NCI-H1417 (cell line): ENCODE measurements around the gene WDR1.

Experiments used
- DNase-seq, 3 experiments: peaks; one replicate each; lab custom pipeline; 2025; lab: John Stamatoyannopoulos, UW

Gene WDR1

DNA sequence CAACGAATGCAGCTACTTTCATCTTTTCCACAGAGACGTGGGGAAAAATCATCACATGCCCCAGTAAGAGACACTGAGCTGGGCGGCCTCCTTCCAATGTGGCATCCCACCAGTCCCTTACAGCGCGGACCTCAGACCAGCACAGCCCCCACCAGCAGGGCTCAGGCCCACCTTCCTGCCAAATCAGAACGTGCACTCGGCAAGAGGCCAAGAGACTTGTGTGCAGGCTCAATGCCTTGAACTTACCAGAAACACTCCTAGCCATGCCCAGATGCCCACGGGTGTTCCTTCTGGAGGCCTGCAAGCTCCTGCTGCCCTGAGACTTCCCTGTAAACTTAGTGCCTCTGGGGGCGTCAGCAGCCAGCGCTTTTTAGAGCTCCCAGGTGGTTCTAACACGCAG lies 31.2 kb downstream of the WDR1 start:
- DNase-seq = no peak

DNA sequence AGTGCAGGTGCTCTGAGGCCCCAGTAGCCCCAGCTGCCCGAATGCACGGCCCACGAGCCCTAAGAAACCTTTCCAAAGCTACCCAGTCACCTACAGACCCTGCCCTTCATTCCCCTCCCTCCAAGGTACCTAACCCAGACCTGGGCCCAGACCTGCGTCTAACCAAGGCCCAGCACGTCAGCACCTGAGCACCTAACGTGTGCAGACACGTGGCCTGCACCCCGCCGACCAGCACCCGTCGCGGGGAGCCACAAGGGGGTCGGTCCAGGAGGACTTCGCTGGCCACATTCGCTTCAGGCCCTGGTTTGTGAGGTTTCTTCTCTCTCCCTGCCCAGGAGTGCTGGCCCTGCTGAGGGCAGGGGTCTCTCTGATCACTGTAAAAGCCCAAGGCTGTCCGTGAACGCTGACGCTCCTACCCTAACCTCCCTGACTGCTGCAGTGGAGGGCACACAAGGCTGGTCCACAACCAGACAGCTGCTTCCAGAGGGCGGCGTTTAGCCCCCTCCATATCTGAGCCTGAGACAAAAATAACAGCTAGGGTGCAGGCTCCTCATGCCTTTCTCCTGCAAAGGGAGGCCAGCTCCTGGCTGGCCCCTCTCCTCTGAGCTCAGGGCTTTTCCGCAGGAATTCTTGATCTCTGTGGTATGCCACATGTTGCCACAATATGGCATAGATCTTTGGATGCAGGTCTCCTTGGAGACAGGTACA lies 31.8 kb downstream of the WDR1 start:
- DNase-seq = no peak

DNA sequence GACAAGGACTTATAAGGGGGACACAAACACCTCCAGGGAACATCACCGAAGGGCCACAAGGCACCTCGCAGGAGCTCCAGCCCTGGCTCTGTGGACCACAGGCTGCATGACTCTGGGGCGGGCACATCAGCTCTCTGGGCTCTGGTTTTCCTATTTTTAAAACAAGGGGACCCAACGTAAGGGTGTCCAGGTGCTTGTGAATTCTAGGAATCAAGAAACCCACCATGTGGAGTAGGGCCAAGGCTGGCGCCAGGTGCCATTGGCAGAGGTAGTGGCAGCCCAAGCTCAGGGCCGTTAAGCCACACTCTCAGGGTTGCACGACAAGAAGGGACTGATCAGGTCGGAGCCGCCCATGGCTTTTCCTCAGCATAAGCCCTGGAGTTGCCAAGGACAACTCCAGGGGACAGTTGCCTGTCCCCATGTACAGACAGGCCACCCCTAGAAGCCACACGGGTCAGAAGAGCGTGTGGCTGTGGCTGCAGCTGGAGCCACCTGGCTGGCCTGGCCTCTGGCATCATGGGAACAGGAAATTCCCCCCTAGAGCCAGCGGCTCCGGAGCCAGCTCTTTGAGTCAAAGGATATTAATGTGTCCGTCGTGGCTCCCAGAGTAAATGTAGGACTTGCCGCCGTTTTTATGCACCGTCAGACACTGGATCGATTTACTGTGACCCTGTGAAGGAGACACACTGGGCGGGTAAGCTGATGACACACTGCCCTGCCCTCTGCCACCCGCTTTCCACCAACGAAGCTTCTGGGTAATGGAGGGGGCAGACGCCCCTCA lies 32.5 kb downstream of the WDR1 start:
- no peak for DNase-seq

DNA sequence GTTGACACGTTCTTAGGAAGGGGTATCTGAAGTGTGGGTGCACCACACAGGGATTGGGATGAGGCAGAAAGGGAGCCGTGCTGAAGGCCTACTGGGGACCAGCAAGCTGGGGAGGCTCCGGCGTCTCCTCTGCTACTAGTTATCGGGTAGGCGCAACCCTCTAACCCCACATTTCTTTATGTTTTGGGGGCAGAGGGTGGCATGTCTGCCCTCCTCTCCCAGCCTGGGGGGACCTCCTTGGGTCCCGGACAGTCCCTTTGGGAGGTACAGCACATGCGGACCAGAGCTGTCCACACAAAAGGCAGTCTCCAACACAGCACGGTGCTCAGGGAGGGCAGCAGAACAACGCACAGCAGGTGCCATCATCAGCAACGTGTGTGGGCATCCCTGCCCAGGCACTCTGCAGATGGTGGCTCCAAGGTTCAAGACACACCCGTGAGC lies 33.2 kb downstream of the WDR1 start:
- no peak for DNase-seq

DNA sequence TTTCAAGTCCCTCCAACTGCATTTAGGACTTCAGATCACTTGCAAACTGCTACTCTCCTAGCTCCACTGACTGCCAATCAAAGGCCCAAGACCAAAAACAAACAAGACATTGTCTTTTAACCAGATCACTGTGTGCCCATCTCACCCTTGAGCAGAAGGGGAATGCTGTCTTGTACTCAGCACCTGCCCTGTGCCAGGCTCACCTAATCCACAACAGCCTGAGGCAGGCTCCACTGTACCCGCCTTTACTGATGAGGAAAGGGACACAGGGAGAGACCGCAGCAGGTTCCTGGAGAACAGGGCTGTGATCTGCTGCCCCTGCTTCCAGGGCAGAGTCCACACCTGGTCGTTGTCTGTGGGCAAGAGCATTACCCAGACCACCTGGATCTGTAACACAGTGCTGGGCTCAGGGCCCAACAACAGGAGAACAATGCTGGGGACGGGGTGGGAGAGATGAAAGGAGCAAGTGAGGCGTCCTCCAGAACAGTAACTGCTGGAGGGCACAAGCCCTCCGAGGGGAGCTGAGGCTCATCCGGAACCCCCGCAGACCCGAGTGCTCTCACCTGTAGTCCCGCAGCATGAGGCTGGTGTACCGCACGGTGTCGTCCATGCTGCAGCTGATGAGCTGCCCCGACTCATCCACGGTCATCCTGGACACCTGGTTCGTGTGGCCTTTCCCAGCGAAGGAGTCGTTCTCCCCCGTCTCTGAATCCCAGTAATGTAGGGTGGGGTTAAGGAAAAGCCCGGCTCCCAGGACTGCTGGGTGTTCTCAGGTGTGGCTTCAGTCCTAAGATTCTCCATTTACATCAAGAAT lies 33.9 kb downstream of the WDR1 start:
- DNase-seq = no peak

DNA sequence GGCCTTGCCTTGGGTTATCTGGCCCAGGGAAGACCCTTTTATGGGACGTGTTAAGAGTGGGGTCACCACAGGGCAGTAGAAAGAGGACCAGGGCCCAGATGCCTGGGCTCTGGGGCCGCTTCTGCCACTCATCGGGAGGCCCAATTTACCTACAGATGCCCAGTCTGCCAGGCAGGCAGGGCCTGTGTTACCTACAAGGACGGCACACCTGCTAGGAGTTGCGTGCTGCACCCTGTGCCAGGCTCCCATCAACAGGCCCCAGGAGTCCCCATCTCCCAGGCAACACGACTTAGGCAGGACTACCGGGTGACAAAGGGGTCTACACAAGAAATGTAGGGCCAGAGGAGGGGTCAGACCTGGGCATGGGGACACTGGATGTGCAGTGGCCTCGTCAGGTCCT lies 34.6 kb downstream of the WDR1 start:
- DNase-seq = no peak

DNA sequence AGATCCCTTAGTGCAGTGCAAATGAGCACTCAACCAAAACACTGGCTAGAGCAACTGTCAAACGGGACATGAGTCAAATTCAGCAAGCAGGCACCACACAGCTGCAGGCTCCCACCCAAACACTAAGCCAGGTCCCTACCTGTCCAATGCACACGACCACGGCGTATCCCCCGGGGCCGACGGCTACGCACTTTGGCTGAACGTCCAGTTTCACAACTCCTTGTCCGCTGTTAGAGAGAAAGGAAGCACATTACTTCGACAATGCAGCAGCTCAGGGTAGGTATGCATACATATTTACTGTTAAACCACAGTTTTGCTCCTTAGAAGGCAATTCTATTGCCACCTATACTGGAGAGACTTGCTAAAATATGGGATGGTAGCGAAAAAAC lies 35.4 kb downstream of the WDR1 start:
- DNase-seq = no peak

DNA sequence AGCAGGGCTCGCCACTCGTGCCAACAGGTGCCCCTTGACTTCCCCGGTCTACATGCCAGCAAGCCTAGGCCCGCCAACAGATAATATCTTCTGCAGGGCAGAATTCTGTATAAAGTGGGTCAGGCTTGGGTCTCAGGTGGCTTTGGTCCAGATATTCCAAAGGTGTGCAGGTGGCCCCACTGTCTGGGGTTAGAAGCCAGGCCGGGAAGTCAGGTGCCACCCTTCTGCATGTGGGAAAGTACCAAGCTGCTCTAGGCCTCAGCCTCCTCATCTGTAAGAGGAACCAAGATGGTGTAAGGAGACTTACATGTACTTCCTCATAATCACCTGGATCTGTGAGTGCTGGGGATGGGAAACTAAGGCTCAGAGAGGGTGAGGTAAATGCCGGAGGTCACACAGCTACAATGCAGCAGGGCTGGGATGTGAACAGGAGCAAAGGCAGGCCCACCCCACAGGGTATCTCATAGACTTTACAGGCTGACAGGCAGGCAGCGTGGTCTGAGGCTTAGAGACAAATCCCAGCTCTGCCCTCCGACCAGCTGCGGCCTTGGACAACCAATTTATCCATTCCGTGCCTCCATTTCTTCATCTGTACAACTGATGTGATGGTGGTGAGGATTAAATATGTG lies 35.9 kb downstream of the WDR1 start:
- no peak for DNase-seq

DNA sequence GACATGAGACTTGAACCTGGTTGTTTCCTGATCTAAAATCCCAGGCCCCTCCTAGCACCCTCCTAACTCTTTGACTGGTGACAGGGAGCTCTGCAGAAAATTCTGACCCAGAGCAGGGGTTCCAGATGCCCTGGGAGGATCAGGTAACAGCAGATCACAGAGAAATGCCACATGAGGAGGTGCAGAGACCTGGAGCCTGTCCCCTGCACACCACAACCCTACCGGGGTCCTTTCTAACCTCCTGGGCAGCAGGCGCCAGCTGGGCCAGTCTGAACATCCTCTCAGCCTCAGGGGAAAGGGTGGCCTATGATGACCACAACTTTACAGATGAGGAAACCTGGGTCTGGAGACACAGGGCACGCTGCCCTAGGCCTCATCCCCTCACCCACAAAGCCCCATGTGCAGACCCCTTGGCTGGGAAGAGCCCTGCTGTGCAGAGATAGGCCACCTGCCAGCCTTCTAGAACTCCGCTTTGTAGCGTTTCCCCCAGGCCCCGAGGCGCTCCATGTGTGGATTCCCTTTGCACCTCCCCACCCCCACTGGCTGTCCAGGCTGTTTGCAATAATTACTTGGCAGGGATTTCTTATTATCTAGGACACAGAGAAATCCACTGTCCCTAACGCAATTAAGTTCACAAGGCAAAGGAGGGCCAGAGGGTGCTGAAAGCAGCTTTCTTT lies 36.5 kb downstream of the WDR1 start:
- DNase-seq = no peak

DNA sequence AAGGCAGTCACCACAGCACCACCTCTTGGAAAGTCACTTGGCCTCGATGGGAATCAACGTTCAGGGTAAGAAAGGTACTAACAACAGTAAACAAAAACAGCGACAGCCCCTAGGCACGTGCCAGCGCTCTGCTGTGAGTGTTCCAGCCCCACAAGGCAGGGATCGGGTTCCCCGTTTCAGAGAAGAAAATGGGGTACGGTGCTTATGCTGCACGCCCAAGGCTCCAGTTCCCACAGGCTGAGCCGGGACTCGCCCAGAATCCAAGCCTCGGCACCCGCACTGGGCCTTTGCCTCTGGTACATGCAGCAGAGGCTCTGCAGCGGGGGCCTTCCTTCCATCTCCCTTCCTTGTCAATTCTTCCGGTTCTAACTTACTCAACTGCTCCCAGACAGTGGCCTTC lies 37.3 kb downstream of the WDR1 start:
- no peak for DNase-seq

DNA sequence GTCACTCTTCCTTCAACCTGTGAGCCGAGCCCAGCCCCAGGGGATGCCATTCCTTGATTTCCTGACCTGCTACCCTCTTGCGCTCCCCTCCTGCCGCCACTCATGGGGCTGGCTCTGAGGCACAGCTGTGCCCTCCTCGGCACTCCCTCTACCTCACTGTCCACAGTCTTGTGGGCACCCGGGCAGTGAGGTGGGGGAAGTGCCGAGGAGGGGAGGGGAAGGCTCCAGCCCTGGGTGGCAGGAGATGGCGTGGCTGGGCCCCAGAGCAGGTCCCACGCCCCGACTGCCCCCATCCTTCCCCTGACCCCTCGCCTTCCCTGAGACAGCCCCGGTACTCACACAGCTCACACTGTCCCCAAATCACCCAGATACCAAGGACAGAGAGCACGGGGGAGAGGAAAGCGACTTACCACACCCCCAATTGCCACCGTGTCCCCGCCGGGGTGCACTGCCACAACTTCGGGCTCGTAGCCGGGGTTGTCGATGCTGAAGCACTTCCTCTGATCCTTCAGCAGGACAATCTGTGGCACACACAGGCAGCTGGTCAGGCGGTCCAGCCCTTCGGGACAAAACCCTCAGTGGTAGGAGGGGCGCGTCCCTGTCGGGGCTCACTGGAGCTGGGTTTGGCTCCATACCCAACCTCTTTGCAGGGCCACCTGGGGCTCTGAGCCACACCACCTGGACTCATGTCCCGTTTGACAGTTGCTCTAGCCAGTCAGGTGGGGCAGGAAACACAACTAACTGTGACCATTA lies 37.9 kb downstream of the WDR1 start:
- no peak for DNase-seq

DNA sequence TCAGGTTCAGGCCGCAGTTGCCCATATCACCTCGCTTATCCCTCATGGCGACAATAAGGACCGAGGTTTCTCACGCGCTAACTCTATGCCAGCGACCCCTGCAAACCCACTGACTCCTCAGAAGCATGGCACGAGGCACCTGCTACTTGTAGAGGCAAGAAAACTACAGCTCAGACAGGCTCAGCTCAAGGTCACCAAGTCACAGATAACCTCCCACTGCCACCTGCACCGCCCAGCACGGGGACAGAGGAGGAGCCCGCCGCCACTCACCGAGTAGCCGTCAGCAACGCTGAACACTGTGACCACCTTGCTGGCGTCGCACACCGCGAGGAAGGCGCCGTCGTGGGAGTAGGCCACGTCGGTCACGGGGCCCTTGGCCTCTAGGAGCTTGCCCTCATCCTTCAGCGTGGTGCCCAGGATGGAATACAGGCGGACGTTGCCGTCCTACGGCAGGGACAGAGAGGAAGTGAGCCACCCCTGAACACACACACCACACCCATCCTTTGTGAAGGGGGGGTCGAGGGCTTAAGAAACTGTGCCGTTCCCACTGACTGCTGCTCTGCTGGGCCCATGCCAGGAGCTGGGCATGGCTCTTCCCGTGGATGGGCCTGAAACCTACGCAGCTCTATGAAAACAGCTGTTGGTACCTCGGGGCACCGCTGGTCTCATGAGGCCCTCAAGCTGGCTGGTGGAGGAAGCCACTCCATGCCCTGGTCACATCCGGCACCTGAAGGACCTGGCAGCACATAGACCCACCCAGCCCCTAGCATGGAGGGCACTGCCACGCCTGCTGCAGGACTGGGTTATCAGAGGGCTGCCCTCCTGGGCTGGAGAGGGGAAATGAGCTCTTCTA lies 38.9 kb downstream of the WDR1 start:
- no peak for DNase-seq

DNA sequence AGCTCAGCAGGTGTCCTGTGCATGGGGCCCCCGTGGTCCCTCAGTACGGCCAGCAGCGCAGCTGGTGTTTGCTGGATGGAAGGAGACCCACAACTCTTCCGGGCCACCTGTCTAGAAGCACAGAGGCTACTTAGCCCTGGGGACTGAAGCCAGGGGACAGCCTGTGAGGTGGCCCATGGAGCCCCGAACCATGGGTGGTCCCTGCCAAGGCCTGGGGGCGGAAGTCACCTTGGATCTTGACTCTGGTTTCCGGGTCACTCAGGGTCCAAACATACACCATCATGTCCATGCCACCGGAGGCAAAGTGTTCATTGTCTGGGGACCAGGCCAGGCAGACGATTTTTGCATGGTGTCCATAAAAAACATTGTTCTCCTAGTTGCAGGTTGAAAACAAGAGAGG lies 39.5 kb downstream of the WDR1 start:
- no peak for DNase-seq

DNA sequence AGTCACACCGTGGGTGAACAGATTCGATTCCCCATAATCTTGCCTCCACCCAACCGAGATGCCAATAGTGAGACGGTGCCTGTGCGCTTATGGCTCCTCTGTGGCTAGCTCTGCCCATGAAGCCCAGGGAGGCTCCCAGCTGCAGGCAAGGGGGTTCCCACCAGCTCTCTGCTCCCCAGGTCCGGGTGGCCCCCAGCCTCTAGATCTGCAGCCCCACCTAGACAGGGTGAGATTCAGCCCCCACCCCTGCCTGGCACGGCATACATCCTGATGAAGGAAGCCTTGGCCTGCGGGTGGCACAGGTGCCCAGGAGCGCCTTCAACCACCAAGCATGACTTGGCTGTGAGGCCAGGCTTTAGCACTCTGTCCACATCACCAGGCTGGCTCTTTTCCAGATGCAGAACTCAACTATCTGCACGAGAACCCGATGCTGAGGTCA lies 40.6 kb downstream of the WDR1 start:
- DNase-seq = no peak

DNA sequence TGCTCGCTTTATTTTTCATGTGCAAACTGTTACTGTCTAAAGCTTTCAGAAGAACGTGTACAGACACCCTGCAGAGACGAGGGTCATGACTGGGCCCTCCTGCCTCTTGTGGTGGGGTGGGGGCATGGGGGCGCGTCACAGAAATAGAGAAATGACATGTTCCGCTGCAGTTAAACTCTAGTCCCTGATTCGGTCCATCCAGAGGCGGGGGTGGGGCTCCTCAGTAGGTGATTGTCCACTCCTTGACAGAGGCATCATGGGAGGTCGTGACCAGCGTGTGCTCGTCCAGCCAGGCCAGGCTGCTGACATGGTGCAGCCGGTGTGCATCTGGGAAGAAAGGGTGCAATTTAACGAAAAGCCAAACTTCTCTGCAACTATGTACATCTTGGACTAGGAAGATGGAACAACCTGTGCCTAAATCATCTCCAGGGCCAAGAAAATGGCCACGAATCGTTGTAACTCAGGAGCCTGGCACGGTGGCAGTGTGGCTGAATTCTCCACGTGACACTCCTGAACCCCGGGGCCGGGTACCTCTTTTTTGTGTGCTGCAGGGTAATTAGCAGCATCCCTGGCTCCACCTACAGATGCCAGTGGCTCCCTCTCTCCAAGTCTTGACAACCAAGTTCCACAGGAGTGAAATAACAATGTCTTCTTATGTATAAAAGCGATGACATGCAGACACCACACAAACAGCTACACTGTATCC lies 41.3 kb downstream of the WDR1 start:
- no peak for DNase-seq

DNA sequence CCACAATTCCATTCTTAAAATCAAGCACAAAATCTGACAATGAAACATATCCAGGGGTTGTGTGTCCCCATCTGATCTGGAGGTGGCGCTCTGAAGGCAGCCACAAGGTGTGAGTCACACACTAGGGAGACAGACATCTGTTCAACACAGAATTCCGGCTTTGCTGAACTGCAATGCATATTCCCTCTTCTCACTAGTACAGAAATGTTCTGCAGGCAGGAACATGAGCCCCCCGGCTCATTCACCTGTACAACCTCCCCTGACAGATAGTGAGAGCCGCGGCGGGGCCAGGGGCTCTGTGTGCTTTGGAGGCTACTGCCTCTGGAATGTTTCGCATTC lies 41.9 kb downstream of the WDR1 start:
- DNase-seq = no peak

DNA sequence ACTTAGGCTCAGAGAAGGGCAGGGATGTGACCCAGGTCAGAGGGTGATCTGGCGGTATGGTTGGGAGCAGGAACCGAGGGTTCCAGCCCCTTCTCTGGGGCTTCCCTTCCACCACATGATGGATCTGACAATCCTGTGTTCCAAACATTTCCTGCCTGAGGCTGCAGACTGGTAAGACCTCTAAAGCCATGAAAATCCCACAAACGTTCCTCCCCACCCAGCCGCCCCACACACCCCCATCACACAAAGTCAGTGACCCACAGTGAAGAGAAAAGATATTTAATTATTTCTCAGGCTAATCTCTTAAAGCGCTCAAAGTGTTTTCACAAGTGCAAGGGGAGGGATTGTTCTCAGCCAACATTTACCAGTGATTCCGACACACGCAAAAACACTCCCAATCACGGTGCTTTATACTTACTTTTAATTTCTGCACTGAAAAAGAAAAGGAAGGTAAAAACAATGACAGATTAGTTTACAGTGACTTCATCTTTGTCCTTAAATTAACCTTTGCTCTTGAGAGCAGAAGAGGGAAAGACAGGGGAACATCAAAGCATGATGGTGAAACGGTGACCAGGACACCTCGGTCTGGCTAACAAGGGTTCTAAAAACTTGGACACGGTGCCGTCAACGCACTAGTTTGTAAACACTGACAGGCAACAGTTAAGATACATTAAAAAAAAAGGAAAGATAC lies 42.4 kb downstream of the WDR1 start:
- no peak for DNase-seq

DNA sequence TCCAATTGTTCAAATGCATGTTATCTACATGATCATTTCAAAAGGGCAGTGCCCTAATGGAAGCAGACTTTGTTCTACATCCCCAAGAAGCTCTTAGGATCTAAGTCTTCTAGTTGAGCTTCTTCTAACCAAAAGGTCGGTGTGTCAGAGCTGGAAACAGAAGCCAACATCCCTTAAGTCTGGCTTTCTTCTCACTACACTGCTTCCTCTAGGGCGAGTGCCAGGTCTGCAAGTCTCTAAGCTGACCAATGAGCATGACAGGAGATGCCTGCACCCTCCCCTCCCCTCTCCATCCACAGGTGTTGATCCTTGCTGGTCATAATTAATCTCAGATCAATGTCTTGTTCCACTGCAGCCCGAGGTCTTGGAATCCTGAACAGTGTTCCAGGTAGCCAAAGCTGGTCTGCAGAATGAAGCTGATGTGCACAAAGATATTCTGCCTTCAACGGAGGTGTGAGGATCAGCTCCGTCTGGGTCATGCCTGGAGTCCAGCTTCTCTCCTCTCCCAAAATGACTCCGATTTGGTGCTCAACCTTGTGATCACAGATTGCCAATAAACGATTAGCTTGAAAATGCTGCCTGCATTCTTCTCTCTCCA lies 44.1 kb downstream of the WDR1 start:
- DNase-seq = no peak
